ENCODE measurements around the gene PHACTR3. TPM values are rescaled to one million over a fixed set of nuclear protein-coding genes. Genes with fewer than 3 reads are reported as not detected.

The PHACTR3 gene
- polyA plus RNA-seq, 2 of the 4 experiments (the other 2 are of a cell fraction): not detected

- ChIA-PET CTCF (no interaction called here), POLR2A (no interaction called here)
- FAIRE-seq (no peak), ATAC-seq (no peak), DNase-seq (ENCODE audit: low read depth in 1 of 2, low spot score in 1 of 2) (no peak)
- TF ChIP-seq CTCF (IDR thresholded peaks at IDR 0.05) (no peak), CEBPB (IDR thresholded peaks at IDR 0.05) (no peak)
- Histone ChIP-seq H3K4me2 (no peak overlapping the region), H3K9me3 (no peaks in the 10 kb centered on the region), H3K4me3 (no peak overlapping the region), H3K4me1 (no peaks in the 10 kb centered on the region), H3K27ac (no peak overlapping the region)
- 77% methylated on average over 2 of the region's 2 CpGs for WGBS (ENCODE audit: missing lambda C conversion rate)
These were observed 253.6 kb downstream of the PHACTR3 start for GRCh38 chr20:59857966-59858365.

DNA sequence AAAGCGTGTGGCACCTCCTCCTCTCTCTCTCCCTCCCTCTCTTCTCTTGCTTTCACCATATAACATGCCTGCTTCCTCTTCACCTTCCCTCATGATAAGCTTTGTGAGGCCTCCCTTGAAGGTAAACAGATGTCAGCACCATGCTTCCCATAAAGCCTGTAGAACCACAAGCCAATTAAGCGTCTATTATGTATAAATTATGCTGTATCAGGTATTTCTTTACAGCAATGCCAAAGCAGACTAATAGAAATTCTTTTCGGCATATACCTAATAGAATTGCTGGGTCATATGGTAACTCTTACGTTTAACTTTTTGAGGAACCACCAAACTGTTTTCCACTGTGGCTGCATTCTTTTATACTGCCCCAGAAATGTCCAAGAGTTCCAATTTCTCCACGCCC lies 254.1 kb downstream of the PHACTR3 start:
- ChIA-PET CTCF (no interaction called here), POLR2A (no interaction called here)
- no peak overlapping the region for H3K4me3 ChIP-seq
- FAIRE-seq (no peak), ATAC-seq (no peak), DNase-seq (ENCODE audit: low read depth in 1 of 2, low spot score in 1 of 2) (no peak)
- H3K9me3 ChIP-seq: no peaks in the 10 kb centered on the region
- H3K4me2 ChIP-seq: no peak overlapping the region
- H3K4me1 ChIP-seq: no peaks in the 10 kb centered on the region
- WGBS (ENCODE audit: missing lambda C conversion rate): 48% methylated on average over 5 of the region's 5 CpGs
- no peak overlapping the region for H3K27ac ChIP-seq
- no peak for TF ChIP-seq SMC3 (IDR thresholded peaks at IDR 0.05)
- peak; percentile 62 for TF ChIP-seq MAFK (IDR thresholded peaks at IDR 0.05; ENCODE audit: partially characterized antibody)
- no peak for TF ChIP-seq SREBF2 (IDR thresholded peaks at IDR 0.05)
- TF ChIP-seq BHLHE40 (IDR thresholded peaks at IDR 0.05; ENCODE audit: low read depth, low read length): no peak

GRCh38 chr20:59861401-59861800 lies 257.1 kb downstream of the PHACTR3 start:
- Histone ChIP-seq H3K9me3 (no peaks in the 10 kb centered on the region), H3K4me3 (no peak overlapping the region), H3K4me2 (no peak overlapping the region), H3K27ac (no peak overlapping the region), H3K4me1 (no peaks in the 10 kb centered on the region)
- POLR2A ChIA-PET: no interaction called here
- TF ChIP-seq TP53 (CRISPR knock-in tag; IDR thresholded peaks at IDR 0.05): no peak
- TF ChIP-seq POLR2AphosphoS2 (conservative IDR thresholded peaks at IDR 0.05; ENCODE audit: low read length): no peak
- TF ChIP-seq CEBPB (IDR thresholded peaks at IDR 0.05): no peak
- no peak for TF ChIP-seq ZSCAN20 (CRISPR knock-in tag; IDR thresholded peaks at IDR 0.05)
- TF ChIP-seq TFCP2L1 (CRISPR knock-in tag; IDR thresholded peaks at IDR 0.05): no peak
- no peak for TF ChIP-seq HOXA7 (CRISPR knock-in tag; IDR thresholded peaks at IDR 0.05)
- TF ChIP-seq ZC3H11A (IDR thresholded peaks at IDR 0.05): no peak
- no peak for TF ChIP-seq EHMT2 (IDR thresholded peaks at IDR 0.05; ENCODE audit: low read depth)
- TF ChIP-seq HEYL (CRISPR knock-in tag; IDR thresholded peaks at IDR 0.05): no peak
- no peak for TF ChIP-seq HOXB13 (CRISPR knock-in tag; IDR thresholded peaks at IDR 0.05; ENCODE audit: low read depth)
- no peak for TF ChIP-seq GATA3 (IDR thresholded peaks at IDR 0.05; ENCODE audit: borderline replicate concordance)
- TF ChIP-seq RNF2 (IDR thresholded peaks at IDR 0.05; ENCODE audit: borderline replicate concordance, low read depth): no peak
- no peak for TF ChIP-seq KDM1A (IDR thresholded peaks at IDR 0.05; ENCODE audit: low read depth)
- TF ChIP-seq, protein P1, sequence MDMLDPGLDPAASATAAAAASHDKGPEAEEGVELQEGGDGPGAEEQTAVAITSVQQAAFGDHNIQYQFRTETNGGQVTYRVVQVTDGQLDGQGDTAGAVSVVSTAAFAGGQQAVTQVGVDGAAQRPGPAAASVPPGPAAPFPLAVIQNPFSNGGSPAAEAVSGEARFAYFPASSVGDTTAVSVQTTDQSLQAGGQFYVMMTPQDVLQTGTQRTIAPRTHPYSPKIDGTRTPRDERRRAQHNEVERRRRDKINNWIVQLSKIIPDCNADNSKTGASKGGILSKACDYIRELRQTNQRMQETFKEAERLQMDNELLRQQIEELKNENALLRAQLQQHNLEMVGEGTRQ (IDR thresholded peaks at IDR 0.05): no peak
- no peak for TF ChIP-seq MAX (IDR thresholded peaks at IDR 0.05)
- no peak for FAIRE-seq
- no peak for ATAC-seq
- no peak for DNase-seq (ENCODE audit: low read depth in 1 of 2, low spot score in 1 of 2)
- 65% methylated on average over 4 of the region's 4 CpGs for WGBS (ENCODE audit: missing lambda C conversion rate)
- CTCF ChIA-PET: interaction anchor here (1.1 kb wide), 1 partner anchor 9 kb away, joined by 3 read pairs; no protein-coding TSS in a partner anchor

- Histone ChIP-seq H3K4me3 (no peak overlapping the region), H3K9me3 (no peaks in the 10 kb centered on the region), H3K4me1 (no peaks in the 10 kb centered on the region), H3K27ac (no peak overlapping the region), H3K4me2 (no peak overlapping the region)
- 83% methylated on average over 3 of the region's 3 CpGs for WGBS (ENCODE audit: missing lambda C conversion rate)
- ATAC-seq: no peak
- ChIA-PET CTCF (interaction anchor here (1.2 kb wide), 1 partner anchor 13 kb away, joined by 3 read pairs; no protein-coding TSS in a partner anchor), POLR2A (no interaction called here)
- TF ChIP-seq RCOR1 (IDR thresholded peaks at IDR 0.05; ENCODE audit: low read depth, low read length) (no peak), EHMT2 (IDR thresholded peaks at IDR 0.05; ENCODE audit: low read depth) (no peak), CHD4 (IDR thresholded peaks at IDR 0.05; ENCODE audit: borderline replicate concordance) (no peak), JUN (IDR thresholded peaks at IDR 0.05) (no peak)
- TF ChIP-seq, protein P2, sequence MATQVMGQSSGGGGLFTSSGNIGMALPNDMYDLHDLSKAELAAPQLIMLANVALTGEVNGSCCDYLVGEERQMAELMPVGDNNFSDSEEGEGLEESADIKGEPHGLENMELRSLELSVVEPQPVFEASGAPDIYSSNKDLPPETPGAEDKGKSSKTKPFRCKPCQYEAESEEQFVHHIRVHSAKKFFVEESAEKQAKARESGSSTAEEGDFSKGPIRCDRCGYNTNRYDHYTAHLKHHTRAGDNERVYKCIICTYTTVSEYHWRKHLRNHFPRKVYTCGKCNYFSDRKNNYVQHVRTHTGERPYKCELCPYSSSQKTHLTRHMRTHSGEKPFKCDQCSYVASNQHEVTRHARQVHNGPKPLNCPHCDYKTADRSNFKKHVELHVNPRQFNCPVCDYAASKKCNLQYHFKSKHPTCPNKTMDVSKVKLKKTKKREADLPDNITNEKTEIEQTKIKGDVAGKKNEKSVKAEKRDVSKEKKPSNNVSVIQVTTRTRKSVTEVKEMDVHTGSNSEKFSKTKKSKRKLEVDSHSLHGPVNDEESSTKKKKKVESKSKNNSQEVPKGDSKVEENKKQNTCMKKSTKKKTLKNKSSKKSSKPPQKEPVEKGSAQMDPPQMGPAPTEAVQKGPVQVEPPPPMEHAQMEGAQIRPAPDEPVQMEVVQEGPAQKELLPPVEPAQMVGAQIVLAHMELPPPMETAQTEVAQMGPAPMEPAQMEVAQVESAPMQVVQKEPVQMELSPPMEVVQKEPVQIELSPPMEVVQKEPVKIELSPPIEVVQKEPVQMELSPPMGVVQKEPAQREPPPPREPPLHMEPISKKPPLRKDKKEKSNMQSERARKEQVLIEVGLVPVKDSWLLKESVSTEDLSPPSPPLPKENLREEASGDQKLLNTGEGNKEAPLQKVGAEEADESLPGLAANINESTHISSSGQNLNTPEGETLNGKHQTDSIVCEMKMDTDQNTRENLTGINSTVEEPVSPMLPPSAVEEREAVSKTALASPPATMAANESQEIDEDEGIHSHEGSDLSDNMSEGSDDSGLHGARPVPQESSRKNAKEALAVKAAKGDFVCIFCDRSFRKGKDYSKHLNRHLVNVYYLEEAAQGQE (IDR thresholded peaks at IDR 0.05): no peak
- DNase-seq (ENCODE audit: low read depth in 1 of 2, low spot score in 1 of 2): no peak
- FAIRE-seq: no peak
These were observed 258.7 kb downstream of the PHACTR3 start for GRCh38 chr20:59863058-59863457.

Measured in A549 (cell line).